Liver (tissue), 9 donors: Measurements from ENCODE around the gene VPS13C. TPM values are rescaled to one million over a fixed set of nuclear protein-coding genes. Genes with fewer than 3 reads are reported as not detected.

Experiments used
- DNase-seq: peaks from one replicate; pipeline ENCODE4 v3.0.0-alpha.2; 2017; ENCODE audit warnings: low spot score
- H3K27ac ChIP-seq, 2 donors: one replicate each; pipeline ENCODE4 v1.7.0; 2013; ENCODE audit warnings: inconsistent platforms in 2 of 2, low read length in 2 of 2, control low read depth in 1 of 2, low read depth in 1 of 2, mild to moderate bottlenecking in 1 of 2
- H3K27me3 ChIP-seq, 4 donors: one replicate each; pipeline versions ENCODE4 v1.6.1 to v1.7.0; 2013; ENCODE audit warnings: low read length in 3 of 4, inconsistent platforms in 1 of 4, mild to moderate bottlenecking in 1 of 4, moderate library complexity in 1 of 4; ENCODE audit not compliant: control insufficient read depth in 4 of 4, insufficient read depth in 4 of 4
- H3K36me3 ChIP-seq, 4 donors: one replicate each; pipeline versions ENCODE4 v1.6.1 to v1.7.0; 2013; ENCODE audit warnings: low read length in 3 of 4, mild to moderate bottlenecking in 3 of 4, low read depth in 1 of 4, moderate library complexity in 1 of 4; ENCODE audit not compliant: control insufficient read depth in 4 of 4, insufficient read depth in 3 of 4
- H3K4me1 ChIP-seq, 4 donors: one replicate each; pipeline versions ENCODE4 v1.6.1 to v1.7.0; 2013; ENCODE audit warnings: low read length in 3 of 4, mild to moderate bottlenecking in 3 of 4, moderate library complexity in 1 of 4; ENCODE audit not compliant: control insufficient read depth in 4 of 4, insufficient read depth in 4 of 4
- H3K4me3 ChIP-seq, 3 donors: one replicate each; pipeline versions ENCODE4 v1.6.1 to v1.7.0; 2013; ENCODE audit warnings: low read length in 3 of 3, control low read depth in 1 of 3, low read depth in 1 of 3, mild to moderate bottlenecking in 1 of 3
- H3K9ac ChIP-seq, 2 donors: one replicate each; pipeline ENCODE4 v1.7.0; 2013; ENCODE audit warnings: low read length in 2 of 2, mild to moderate bottlenecking in 2 of 2, moderate library complexity in 2 of 2, control low read depth in 1 of 2, low read depth in 1 of 2
- H3K9me3 ChIP-seq, 4 donors: one replicate each; pipeline versions ENCODE4 v1.6.1 to v1.7.0; 2013; ENCODE audit warnings: low read length in 3 of 4; ENCODE audit not compliant: control insufficient read depth in 4 of 4
- EGR1 ChIP-seq, 2 donors: IDR thresholded peaks; 2 replicates each; pipeline ENCODE4 v1.6.1; 2016 to 2018; ENCODE audit warnings: antibody characterized with exemption in 2 of 2, low read depth in 2 of 2
- FOXA1 ChIP-seq: IDR thresholded peaks from 2 replicates; pipeline ENCODE4 v1.6.1; 2016; ENCODE audit warnings: antibody characterized with exemption
- FOXA2 ChIP-seq: IDR thresholded peaks from 2 replicates; pipeline ENCODE4 v1.6.1; 2016; ENCODE audit warnings: antibody characterized with exemption
- GABPA ChIP-seq, 2 donors: IDR thresholded peaks in 1 of 2; conservative IDR thresholded peaks in 1 of 2; 2 replicates each; pipeline ENCODE4 v1.6.1; 2016; ENCODE audit warnings: antibody characterized with exemption in 2 of 2, mild to moderate bottlenecking in 1 of 2, moderate library complexity in 1 of 2
- HNF4A ChIP-seq, 2 donors: conservative IDR thresholded peaks; 2 replicates each; pipeline ENCODE4 v1.6.1; 2016; ENCODE audit warnings: antibody characterized with exemption in 2 of 2, mild to moderate bottlenecking in 2 of 2
- HNF4G ChIP-seq: IDR thresholded peaks from 2 replicates; pipeline ENCODE4 v1.6.1; 2016; ENCODE audit warnings: antibody characterized with exemption
- JUND ChIP-seq, 2 donors: IDR thresholded peaks; 2 replicates each; pipeline ENCODE4 v1.6.1; 2016; ENCODE audit warnings: antibody characterized with exemption in 2 of 2
- NR2F2 ChIP-seq: IDR thresholded peaks from 2 replicates; pipeline ENCODE4 v1.6.1; 2016; ENCODE audit warnings: antibody characterized with exemption
- RAD21 ChIP-seq, 2 donors: IDR thresholded peaks; 2 replicates each; pipeline ENCODE4 v1.6.1; 2016; ENCODE audit warnings: antibody characterized with exemption in 2 of 2, mild to moderate bottlenecking in 2 of 2
- RXRA ChIP-seq, 2 donors: IDR thresholded peaks; 2 replicates each; pipeline ENCODE4 v1.6.1; 2017 to 2018; ENCODE audit warnings: antibody characterized with exemption in 2 of 2, mild to moderate bottlenecking in 1 of 2
- SP1 ChIP-seq: IDR thresholded peaks from 2 replicates; pipeline ENCODE4 v1.6.1; 2018; ENCODE audit warnings: antibody characterized with exemption, mild to moderate bottlenecking
- TAF1 ChIP-seq: conservative IDR thresholded peaks from 2 replicates; pipeline ENCODE4 v1.6.1; 2016; ENCODE audit warnings: antibody characterized with exemption, mild to moderate bottlenecking
- YY1 ChIP-seq: IDR thresholded peaks from 2 replicates; pipeline ENCODE4 v1.6.1; 2016; ENCODE audit warnings: antibody characterized with exemption, mild to moderate bottlenecking
- WGBS: extraction: QIAGEN DNeasy Blood & Tissue Kit; methylation state at CpG from one replicate; pipeline ENCODE4 v1.1.7; 2013; 5-methylcytosine and 5-hydroxymethylcytosine counted together
- polyA plus RNA-seq, 2 donors: library from polyadenylated mRNA; stranded (reverse) in 1 of 2; unstranded in 1 of 2; fragments of 200-250 nt in 1 of 2; fragments of >200 nt in 1 of 2; fragmentation: Nextera tagmentation in 1 of 2; extraction: Ambion mirVana in 1 of 2; gene quantifications; one replicate each; pipeline versions ENCODE4 v1.2.1 to v1.2.3, GENCODE V29; 2013 to 2015
- total RNA-seq, 2 donors: library from RNA; depleted of rRNA; stranded (reverse); fragments of >200 nt; gene quantifications; one replicate each; pipeline ENCODE4 v1.2.3, GENCODE V29; 2014
- TF ChIP-seq, protein P1 (sequence below): IDR thresholded peaks from 2 replicates; pipeline ENCODE4 v1.6.1; 2016; ENCODE audit warnings: antibody characterized with exemption
- TF ChIP-seq, protein P2 (sequence below): fragments of 150-350 bp; IDR thresholded peaks from 2 replicates; pipeline ENCODE4 v1.5.1; 2017; ENCODE audit warnings: improper control_type of control experiment, low read depth, low read length; ENCODE audit not compliant: missing input control
- TF ChIP-seq, protein P3 (sequence below): IDR thresholded peaks from 2 replicates; pipeline ENCODE4 v1.6.1; 2016; ENCODE audit warnings: antibody characterized with exemption
- TF ChIP-seq, protein P4 (sequence below): IDR thresholded peaks from 2 replicates; pipeline ENCODE4 v1.6.1; 2016; ENCODE audit warnings: antibody characterized with exemption, mild to moderate bottlenecking
- TF ChIP-seq, protein P5 (sequence below): IDR thresholded peaks from 2 replicates; pipeline ENCODE4 v1.6.1; 2016; ENCODE audit warnings: antibody characterized with exemption
- donor health status: healthy.
- donor health status: healthy.
- donor health status: healthy.
- donor health status: healthy.
- donor health status: healthy.

VPS13C gene
- total and polyA plus RNA-seq, 4 donors: 5.4 to 42.0 (median 17.4) TPM

DNA sequence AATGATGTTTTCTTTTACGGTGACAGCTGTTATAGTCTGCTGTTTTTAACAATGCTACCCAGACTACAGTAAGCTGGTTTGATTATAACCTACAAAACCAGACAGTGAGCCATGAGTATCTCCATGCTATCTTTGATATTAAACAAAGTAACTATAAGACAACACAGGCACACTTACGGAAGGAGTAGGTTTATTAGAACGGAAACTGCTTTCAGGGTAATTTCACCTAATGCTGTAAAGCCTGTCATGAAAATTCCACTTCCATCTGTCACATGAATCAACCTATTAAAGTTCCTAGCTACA lies 33.0 kb downstream of the VPS13C start:
- Histone ChIP-seq H3K27ac (no peak overlapping the region), H3K27me3 (no peaks in the 10 kb centered on the region), H3K9me3 (no peaks in the 10 kb centered on the region), H3K36me3 (no peaks in the 10 kb centered on the region), H3K4me1 (no peaks in the 10 kb centered on the region), H3K4me3 (no peak overlapping the region), H3K9ac (no peak overlapping the region)
- no peak for TF ChIP-seq JUND (IDR thresholded peaks at IDR 0.05)
- TF ChIP-seq RAD21 (IDR thresholded peaks at IDR 0.05): no peak
- TF ChIP-seq HNF4G: no peak
- no peak for TF ChIP-seq EGR1 (IDR thresholded peaks at IDR 0.05; ENCODE audit: low read depth in 2 of 2)
- TF ChIP-seq, protein P1, sequence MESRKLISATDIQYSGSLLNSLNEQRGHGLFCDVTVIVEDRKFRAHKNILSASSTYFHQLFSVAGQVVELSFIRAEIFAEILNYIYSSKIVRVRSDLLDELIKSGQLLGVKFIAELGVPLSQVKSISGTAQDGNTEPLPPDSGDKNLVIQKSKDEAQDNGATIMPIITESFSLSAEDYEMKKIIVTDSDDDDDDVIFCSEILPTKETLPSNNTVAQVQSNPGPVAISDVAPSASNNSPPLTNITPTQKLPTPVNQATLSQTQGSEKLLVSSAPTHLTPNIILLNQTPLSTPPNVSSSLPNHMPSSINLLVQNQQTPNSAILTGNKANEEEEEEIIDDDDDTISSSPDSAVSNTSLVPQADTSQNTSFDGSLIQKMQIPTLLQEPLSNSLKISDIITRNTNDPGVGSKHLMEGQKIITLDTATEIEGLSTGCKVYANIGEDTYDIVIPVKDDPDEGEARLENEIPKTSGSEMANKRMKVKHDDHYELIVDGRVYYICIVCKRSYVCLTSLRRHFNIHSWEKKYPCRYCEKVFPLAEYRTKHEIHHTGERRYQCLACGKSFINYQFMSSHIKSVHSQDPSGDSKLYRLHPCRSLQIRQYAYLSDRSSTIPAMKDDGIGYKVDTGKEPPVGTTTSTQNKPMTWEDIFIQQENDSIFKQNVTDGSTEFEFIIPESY: no peak
- no peak for TF ChIP-seq NR2F2
- TF ChIP-seq FOXA1: no peak
- no peak for TF ChIP-seq YY1
- no peak for TF ChIP-seq SP1
- TF ChIP-seq TAF1: no peak
- TF ChIP-seq, protein P2, sequence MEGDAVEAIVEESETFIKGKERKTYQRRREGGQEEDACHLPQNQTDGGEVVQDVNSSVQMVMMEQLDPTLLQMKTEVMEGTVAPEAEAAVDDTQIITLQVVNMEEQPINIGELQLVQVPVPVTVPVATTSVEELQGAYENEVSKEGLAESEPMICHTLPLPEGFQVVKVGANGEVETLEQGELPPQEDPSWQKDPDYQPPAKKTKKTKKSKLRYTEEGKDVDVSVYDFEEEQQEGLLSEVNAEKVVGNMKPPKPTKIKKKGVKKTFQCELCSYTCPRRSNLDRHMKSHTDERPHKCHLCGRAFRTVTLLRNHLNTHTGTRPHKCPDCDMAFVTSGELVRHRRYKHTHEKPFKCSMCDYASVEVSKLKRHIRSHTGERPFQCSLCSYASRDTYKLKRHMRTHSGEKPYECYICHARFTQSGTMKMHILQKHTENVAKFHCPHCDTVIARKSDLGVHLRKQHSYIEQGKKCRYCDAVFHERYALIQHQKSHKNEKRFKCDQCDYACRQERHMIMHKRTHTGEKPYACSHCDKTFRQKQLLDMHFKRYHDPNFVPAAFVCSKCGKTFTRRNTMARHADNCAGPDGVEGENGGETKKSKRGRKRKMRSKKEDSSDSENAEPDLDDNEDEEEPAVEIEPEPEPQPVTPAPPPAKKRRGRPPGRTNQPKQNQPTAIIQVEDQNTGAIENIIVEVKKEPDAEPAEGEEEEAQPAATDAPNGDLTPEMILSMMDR: no peak
- no peak for TF ChIP-seq GABPA (IDR thresholded peaks at IDR 0.05 in 1 of 2, conservative IDR thresholded peaks at IDR 0.05 in 1 of 2)
- TF ChIP-seq, protein P3, sequence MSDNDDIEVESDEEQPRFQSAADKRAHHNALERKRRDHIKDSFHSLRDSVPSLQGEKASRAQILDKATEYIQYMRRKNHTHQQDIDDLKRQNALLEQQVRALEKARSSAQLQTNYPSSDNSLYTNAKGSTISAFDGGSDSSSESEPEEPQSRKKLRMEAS: no peak
- no peak for TF ChIP-seq FOXA2
- no peak for TF ChIP-seq RXRA (IDR thresholded peaks at IDR 0.05)
- TF ChIP-seq, protein P4, sequence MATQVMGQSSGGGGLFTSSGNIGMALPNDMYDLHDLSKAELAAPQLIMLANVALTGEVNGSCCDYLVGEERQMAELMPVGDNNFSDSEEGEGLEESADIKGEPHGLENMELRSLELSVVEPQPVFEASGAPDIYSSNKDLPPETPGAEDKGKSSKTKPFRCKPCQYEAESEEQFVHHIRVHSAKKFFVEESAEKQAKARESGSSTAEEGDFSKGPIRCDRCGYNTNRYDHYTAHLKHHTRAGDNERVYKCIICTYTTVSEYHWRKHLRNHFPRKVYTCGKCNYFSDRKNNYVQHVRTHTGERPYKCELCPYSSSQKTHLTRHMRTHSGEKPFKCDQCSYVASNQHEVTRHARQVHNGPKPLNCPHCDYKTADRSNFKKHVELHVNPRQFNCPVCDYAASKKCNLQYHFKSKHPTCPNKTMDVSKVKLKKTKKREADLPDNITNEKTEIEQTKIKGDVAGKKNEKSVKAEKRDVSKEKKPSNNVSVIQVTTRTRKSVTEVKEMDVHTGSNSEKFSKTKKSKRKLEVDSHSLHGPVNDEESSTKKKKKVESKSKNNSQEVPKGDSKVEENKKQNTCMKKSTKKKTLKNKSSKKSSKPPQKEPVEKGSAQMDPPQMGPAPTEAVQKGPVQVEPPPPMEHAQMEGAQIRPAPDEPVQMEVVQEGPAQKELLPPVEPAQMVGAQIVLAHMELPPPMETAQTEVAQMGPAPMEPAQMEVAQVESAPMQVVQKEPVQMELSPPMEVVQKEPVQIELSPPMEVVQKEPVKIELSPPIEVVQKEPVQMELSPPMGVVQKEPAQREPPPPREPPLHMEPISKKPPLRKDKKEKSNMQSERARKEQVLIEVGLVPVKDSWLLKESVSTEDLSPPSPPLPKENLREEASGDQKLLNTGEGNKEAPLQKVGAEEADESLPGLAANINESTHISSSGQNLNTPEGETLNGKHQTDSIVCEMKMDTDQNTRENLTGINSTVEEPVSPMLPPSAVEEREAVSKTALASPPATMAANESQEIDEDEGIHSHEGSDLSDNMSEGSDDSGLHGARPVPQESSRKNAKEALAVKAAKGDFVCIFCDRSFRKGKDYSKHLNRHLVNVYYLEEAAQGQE: no peak
- TF ChIP-seq HNF4A (conservative IDR thresholded peaks at IDR 0.05): no peak
- TF ChIP-seq, protein P5, sequence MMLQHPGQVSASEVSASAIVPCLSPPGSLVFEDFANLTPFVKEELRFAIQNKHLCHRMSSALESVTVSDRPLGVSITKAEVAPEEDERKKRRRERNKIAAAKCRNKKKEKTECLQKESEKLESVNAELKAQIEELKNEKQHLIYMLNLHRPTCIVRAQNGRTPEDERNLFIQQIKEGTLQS: no peak
- no peak for DNase-seq
- WGBS: 90% methylated on average over 3 of the region's 3 CpGs
